ENCODE results near the gene FLNA. TPM values are rescaled to one million over a fixed set of nuclear protein-coding genes. Genes with fewer than 3 reads are reported as not detected.

The FLNA gene
- polyA plus RNA-seq, 1 donor from 2014 or later: 84.9 TPM

GRCh38 chrX:154408659-154409221 lies 34.3 kb upstream of the FLNA start:
- Histone ChIP-seq H3F3A (ENCODE audit: insufficient read depth, low read length, poor library complexity, severe bottlenecking) (no peaks in the 10 kb centered on the region), H3K4me3 (ENCODE audit: low read length) (no peak overlapping the region), H3K4me2 (ENCODE audit: low read length) (no peak overlapping the region), H2AFZ (ENCODE audit: low read depth, low read length) (no peak overlapping the region), H3K9me3 (ENCODE audit: low read length) (no peaks in the 10 kb centered on the region), H3K79me2 (replicated peaks; ENCODE audit: insufficient read depth, low read length) (no peaks in the 10 kb centered on the region), H3K27ac (ENCODE audit: low read length) (no peak overlapping the region), H4K20me1 (ENCODE audit: insufficient read depth) (no peaks in the 10 kb centered on the region), H3K9me2 (ENCODE audit: insufficient read depth, low read length) (no peaks in the 10 kb centered on the region), H3K36me3 (ENCODE audit: insufficient read depth, low read length) (no peaks in the 10 kb centered on the region), H3K9ac (ENCODE audit: low read length) (no peak overlapping the region), H3K27me3 (ENCODE audit: insufficient read depth, low read depth, low read length) (no peaks in the 10 kb centered on the region)
- no peak for TF ChIP-seq POLR2AphosphoS5 (IDR thresholded peaks at IDR 0.05)
- no peak for TF ChIP-seq CTCF (IDR thresholded peaks at IDR 0.05; ENCODE audit: poor library complexity, severe bottlenecking)
- no peak for TF ChIP-seq MXI1 (conservative IDR thresholded peaks at IDR 0.05; ENCODE audit: poor library complexity, severe bottlenecking)
- no peak for TF ChIP-seq EZH2 (IDR thresholded peaks at IDR 0.05; ENCODE audit: borderline replicate concordance, insufficient read depth, low read length, poor library complexity, severe bottlenecking)
- no peak for TF ChIP-seq SMC3 (conservative IDR thresholded peaks at IDR 0.05; ENCODE audit: poor library complexity)
- no peak for TF ChIP-seq EP300 (conservative IDR thresholded peaks at IDR 0.05; ENCODE audit: poor library complexity, severe bottlenecking)
- TF ChIP-seq, protein P1, sequence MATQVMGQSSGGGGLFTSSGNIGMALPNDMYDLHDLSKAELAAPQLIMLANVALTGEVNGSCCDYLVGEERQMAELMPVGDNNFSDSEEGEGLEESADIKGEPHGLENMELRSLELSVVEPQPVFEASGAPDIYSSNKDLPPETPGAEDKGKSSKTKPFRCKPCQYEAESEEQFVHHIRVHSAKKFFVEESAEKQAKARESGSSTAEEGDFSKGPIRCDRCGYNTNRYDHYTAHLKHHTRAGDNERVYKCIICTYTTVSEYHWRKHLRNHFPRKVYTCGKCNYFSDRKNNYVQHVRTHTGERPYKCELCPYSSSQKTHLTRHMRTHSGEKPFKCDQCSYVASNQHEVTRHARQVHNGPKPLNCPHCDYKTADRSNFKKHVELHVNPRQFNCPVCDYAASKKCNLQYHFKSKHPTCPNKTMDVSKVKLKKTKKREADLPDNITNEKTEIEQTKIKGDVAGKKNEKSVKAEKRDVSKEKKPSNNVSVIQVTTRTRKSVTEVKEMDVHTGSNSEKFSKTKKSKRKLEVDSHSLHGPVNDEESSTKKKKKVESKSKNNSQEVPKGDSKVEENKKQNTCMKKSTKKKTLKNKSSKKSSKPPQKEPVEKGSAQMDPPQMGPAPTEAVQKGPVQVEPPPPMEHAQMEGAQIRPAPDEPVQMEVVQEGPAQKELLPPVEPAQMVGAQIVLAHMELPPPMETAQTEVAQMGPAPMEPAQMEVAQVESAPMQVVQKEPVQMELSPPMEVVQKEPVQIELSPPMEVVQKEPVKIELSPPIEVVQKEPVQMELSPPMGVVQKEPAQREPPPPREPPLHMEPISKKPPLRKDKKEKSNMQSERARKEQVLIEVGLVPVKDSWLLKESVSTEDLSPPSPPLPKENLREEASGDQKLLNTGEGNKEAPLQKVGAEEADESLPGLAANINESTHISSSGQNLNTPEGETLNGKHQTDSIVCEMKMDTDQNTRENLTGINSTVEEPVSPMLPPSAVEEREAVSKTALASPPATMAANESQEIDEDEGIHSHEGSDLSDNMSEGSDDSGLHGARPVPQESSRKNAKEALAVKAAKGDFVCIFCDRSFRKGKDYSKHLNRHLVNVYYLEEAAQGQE (IDR thresholded peaks at IDR 0.05; ENCODE audit: borderline replicate concordance): no peak
- no peak for TF ChIP-seq TAF1 (IDR thresholded peaks at IDR 0.05; ENCODE audit: low read depth)
- no peak for TF ChIP-seq RAD21 (conservative IDR thresholded peaks at IDR 0.05)

DNA sequence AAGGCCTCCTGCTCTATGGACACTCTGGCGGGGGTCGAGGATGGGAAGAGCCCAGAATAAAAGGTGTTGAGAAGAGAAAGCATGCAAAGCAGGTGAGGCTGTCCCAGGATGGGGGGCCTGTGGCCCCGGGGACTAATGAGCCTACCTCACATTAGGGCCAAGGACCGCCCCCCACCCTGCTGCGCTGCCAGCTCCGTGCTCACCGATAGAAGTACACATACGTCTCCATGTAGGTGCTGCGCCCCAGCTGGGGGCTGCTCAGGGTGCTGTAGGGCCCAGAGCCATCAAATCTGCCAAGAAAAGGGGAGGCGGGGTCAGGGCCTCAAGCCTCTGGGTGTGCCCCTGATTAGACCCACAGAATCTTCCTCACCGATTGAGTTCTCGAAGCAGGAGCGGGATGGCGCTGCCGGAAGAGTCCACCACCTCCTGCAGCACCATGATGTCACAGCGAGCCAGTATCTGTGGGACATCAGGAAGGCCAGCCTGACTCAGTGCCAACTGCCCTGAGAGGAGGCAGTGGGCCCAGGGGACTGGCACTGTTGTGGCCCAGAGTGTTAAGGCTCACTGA lies 30.3 kb upstream of the FLNA start:
- Histone ChIP-seq H3K27me3 (ENCODE audit: insufficient read depth, low read depth, low read length) (no peaks in the 10 kb centered on the region), H3K4me3 (ENCODE audit: low read length) (no peak overlapping the region), H3K9me3 (ENCODE audit: low read length) (no peaks in the 10 kb centered on the region), H4K20me1 (ENCODE audit: insufficient read depth) (no peaks in the 10 kb centered on the region), H3K4me2 (ENCODE audit: low read length) (no peak overlapping the region), H3K79me2 (replicated peaks; ENCODE audit: insufficient read depth, low read length) (no peaks in the 10 kb centered on the region), H3K9ac (ENCODE audit: low read length) (no peak overlapping the region), H2AFZ (ENCODE audit: low read depth, low read length) (no peak overlapping the region), H3K9me2 (ENCODE audit: insufficient read depth, low read length) (no peaks in the 10 kb centered on the region), H3K27ac (ENCODE audit: low read length) (no peak overlapping the region), H3K36me3 (ENCODE audit: insufficient read depth, low read length) (no peaks in the 10 kb centered on the region), H3F3A (ENCODE audit: insufficient read depth, low read length, poor library complexity, severe bottlenecking) (no peaks in the 10 kb centered on the region)
- no peak for TF ChIP-seq POLR2AphosphoS5 (IDR thresholded peaks at IDR 0.05)
- no peak for TF ChIP-seq EP300 (conservative IDR thresholded peaks at IDR 0.05; ENCODE audit: poor library complexity, severe bottlenecking)
- no peak for TF ChIP-seq MXI1 (conservative IDR thresholded peaks at IDR 0.05; ENCODE audit: poor library complexity, severe bottlenecking)
- TF ChIP-seq TAF1 (IDR thresholded peaks at IDR 0.05; ENCODE audit: low read depth): no peak
- no peak for TF ChIP-seq EZH2 (IDR thresholded peaks at IDR 0.05; ENCODE audit: borderline replicate concordance, insufficient read depth, low read length, poor library complexity, severe bottlenecking)
- no peak for TF ChIP-seq RAD21 (conservative IDR thresholded peaks at IDR 0.05)
- TF ChIP-seq SMC3 (conservative IDR thresholded peaks at IDR 0.05; ENCODE audit: poor library complexity): no peak
- TF ChIP-seq, protein P1 (IDR thresholded peaks at IDR 0.05; ENCODE audit: borderline replicate concordance): no peak
- no peak for TF ChIP-seq CTCF (IDR thresholded peaks at IDR 0.05; ENCODE audit: poor library complexity, severe bottlenecking)

Measured in neural cell (in vitro differentiated cells).